GM12801 (cell line): ENCODE results near the gene ADSS2.

Source experiments
- TF ChIP-seq, protein P1 (sequence below): IDR thresholded peaks from one replicate; pipeline ENCODE4 v1.5.1; 2011; ENCODE audit warnings: control low read depth; ENCODE audit not compliant: insufficient read length; ENCODE audit errors: extremely low read depth

ADSS2 gene

DNA sequence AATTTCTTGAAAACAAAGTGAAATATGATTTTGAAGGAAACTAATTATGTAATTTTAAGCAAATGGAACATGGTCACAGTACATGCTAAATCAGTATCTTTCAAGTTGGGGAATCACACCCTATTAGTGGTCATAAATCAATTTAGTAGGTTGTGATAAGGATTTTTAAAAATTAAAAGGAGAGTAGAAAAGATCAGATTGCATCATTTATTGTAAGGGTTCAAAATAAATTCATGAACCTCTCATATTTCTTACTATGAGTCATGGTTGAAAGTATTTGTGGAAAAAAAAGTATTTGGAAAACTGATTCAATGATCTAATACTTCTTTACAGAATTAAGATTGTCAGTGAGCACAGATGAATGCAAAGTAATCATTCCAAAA is 14.6 kb downstream of the ADSS2 start:
- TF ChIP-seq, protein P1, sequence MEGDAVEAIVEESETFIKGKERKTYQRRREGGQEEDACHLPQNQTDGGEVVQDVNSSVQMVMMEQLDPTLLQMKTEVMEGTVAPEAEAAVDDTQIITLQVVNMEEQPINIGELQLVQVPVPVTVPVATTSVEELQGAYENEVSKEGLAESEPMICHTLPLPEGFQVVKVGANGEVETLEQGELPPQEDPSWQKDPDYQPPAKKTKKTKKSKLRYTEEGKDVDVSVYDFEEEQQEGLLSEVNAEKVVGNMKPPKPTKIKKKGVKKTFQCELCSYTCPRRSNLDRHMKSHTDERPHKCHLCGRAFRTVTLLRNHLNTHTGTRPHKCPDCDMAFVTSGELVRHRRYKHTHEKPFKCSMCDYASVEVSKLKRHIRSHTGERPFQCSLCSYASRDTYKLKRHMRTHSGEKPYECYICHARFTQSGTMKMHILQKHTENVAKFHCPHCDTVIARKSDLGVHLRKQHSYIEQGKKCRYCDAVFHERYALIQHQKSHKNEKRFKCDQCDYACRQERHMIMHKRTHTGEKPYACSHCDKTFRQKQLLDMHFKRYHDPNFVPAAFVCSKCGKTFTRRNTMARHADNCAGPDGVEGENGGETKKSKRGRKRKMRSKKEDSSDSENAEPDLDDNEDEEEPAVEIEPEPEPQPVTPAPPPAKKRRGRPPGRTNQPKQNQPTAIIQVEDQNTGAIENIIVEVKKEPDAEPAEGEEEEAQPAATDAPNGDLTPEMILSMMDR, result no peak

DNA sequence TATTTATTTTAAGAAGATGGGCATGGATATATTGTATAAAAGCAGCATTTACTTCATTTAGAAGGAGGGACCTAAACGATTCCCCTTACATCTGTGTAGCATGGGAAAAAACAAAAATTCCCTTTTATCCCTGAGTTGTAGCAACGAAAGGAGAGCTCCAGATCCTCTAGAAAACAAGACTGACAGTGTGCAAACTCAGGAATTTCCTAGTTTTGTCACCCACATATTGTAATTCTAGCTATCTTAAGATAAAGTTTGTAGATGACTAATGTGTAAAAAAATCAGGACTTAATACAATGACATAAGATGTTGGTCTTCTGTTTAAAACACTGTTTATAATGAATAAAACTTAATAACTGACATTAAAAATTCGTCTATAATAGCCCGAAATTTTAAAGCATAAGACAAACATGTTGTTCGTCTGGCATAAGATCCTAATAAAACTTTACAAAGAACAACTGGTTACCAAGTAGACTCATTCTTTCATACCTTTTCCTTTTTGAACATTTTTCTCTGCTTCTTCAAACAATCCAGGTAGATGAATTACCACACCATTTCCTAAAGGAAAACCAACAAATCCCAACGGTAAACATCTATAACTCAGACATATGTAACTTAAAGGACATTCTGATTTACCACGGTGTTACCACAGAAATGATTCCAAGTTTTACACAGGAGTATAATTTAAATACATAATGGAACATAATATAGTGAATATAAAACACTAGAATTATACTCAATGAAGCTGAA is 15.2 kb downstream of the ADSS2 start:
- TF ChIP-seq, protein P1, result no peak

DNA sequence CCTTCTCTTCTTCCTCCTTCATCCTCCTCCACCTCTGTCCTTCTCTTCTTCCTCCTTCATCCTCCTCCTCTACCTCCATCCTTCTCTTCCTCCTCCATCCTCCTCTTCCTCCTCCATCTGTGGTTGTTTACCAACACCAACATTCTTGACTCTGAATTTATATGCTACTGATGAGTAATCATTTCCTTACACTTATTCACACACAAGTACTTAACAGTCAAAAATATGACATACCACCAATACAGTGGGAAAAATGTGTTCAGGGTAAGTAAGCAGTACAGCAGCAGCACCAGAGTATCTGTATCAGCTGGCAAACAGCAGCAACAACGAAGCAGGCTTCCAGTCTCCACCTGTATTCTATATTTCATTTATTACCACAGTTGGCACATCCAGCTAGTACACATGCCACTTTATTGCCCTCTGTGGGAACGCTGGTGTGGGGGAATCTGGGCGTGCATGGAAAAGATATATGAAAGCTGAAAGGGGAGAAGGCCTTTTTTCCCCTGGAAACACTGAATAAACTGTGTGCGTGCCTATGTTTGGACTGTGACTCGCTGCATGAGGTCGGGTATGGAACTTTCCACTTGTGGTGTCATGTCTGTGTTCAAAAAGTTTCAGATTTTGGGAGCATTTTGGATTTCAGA is 16.0 kb downstream of the ADSS2 start:
- TF ChIP-seq, protein P1, result no peak

DNA sequence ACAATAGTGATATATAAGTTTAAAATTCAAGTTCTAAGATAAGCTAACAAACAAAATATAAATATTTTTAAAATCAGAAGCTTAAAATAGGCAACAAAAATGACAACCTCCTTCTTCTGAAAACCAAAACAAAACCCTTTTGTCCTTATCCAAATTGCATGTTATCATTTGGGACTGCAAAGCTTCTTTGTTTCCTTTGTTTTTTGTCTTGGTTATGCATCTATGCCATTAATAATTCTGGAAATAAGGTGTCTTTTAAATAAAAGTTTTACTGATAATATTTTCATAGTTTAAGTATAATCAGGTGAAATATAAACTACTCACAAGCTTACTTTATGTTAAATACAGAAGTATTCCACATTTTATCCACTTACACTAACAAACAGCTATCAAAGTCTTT is 20.5 kb downstream of the ADSS2 start:
- TF ChIP-seq, protein P1, result no peak

DNA sequence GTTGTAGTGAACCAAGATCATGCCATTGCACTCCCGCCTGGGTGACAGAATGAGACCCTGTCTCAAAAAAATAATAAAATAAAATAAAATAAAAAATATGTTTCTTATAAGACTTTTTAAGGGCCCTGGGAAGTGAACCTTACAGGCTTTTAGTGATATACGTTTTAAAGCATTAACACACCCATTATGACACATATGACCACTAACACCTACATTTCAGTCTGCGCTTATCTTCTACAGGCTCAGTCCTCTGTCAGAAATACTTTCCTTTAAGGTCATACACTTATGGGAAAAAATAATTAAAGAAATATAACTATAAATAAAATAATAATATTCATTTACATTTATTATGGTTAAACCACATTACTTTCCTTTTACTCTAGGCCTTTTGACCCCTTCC is 21.9 kb downstream of the ADSS2 start:
- TF ChIP-seq, protein P1, result no peak

DNA sequence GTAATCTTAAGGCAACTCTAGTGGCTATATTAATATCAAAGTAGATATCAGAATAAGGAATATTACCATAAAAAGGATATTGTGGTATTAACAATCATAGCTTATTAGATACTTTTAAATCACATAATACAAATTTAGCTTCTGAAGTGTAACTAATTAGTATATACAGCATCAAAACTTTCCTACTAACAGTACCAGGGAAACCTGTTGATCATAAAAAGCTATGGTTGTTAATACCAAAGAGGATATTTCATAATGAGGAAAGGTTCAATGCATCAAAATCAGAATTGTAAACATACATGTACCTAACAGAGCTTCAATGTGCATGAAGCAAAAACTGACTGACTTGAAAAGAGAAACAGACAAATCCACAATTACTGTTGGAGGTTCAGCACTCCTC is 24.1 kb downstream of the ADSS2 start:
- TF ChIP-seq, protein P1, result no peak

DNA sequence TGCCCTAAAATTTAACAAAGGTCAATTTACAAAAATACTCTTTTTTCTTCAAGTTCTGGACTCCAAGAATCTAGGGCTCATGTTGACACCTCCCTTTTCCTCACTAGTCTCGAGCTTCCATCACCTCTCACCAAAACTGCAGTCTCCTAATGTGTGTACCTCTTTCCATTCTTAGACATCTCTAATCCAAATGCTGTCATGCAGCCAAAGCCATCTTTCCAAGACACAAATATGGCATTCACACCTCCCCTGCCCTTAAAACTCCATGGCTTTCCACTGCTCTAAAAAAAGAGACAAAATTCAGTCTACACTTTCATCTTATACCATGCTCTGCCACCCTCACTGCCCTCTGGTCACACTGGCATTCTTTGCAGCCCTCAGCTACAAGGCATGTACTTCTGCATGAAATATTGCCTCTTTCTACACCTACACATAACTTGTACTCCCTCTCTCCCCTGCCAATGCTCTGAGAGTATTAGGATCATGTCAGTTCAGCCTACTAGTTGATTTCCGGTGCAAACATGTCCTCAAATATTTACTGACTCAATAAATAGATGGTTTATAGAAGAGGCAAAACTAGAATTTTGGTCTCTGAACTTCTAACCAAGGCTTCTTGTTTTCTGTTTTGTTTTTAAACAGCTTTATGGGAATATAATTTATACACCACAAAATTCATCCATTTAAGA is 26.9 kb downstream of the ADSS2 start:
- TF ChIP-seq, protein P1, result no peak
